Stimulated activated CD8-positive, alpha-beta memory T cell treated with anti-CD3 and anti-CD28 coated beads, Interleukin-4, amount 100 ng/mL, for 4 hours (primary cell): ENCODE measurements around the gene CPA3.

Experiments used
- DNase-seq, 2 donors: peaks; one replicate each; pipeline ENCODE4 v3.0.0-alpha.2; 2020; ENCODE audit warnings: low read depth in 2 of 2, low spot score in 1 of 2

Gene CPA3

GRCh38 chr3:148914936-148915690 is 50.0 kb downstream of the CPA3 start:
- no peak for DNase-seq

GRCh38 chr3:148916132-148916531 is 51.0 kb downstream of the CPA3 start:
- DNase-seq = no peak

- DNase-seq = no peak
Measured at GRCh38 chr3:148922467-148922866, 57.4 kb downstream of the CPA3 start.

GRCh38 chr3:148923592-148923991 is 58.5 kb downstream of the CPA3 start:
- no peak for DNase-seq

GRCh38 chr3:148924562-148924961 is 59.5 kb downstream of the CPA3 start:
- no peak for DNase-seq

- no peak for DNase-seq
Measured at GRCh38 chr3:148925845-148926244, 60.7 kb downstream of the CPA3 start.

- DNase-seq = no peak
Measured at GRCh38 chr3:148930752-148931151, 65.7 kb downstream of the CPA3 start.

- no peak for DNase-seq
Measured at GRCh38 chr3:148931574-148931973, 66.5 kb downstream of the CPA3 start.

GRCh38 chr3:148932972-148933371 is 67.9 kb downstream of the CPA3 start:
- no peak for DNase-seq

- DNase-seq = no peak
Measured at GRCh38 chr3:148937467-148938255, 72.6 kb downstream of the CPA3 start.

GRCh38 chr3:148938306-148938705 is 73.2 kb downstream of the CPA3 start:
- no peak for DNase-seq

GRCh38 chr3:148938936-148939335 is 73.8 kb downstream of the CPA3 start:
- no peak for DNase-seq

- DNase-seq = no peak
Measured at GRCh38 chr3:148940983-148941382, 75.9 kb downstream of the CPA3 start.

GRCh38 chr3:148943506-148944205 is 78.6 kb downstream of the CPA3 start:
- DNase-seq = no peak

GRCh38 chr3:148945116-148945515 is 80.0 kb downstream of the CPA3 start:
- DNase-seq = no peak
